Measurements from ENCODE around the gene RNU5D-1.
A peak's percentile ranks its signal among the peaks of the same experiment; 100 is the strongest.

RNU5D-1 gene

GRCh38 chr1:44760876-44761275 is 29.9 kb upstream of the RNU5D-1 start:
- Histone ChIP-seq H3K27ac (ENCODE audit: extremely low read depth, low read depth, low read length) (no peak overlapping the region), H3K9me3 (ENCODE audit: control insufficient read depth, insufficient read depth, low read depth, low read length) (no peaks in the 10 kb centered on the region), H3K4me3 (ENCODE audit: low read depth, low read length) (no peak overlapping the region), H3K4me1 (ENCODE audit: control insufficient read depth, insufficient read depth, low read length) (no peaks in the 10 kb centered on the region), H3K36me3 (ENCODE audit: control insufficient read depth in 2 of 2, insufficient read depth in 1 of 2, low read length in 2 of 2) (peaks cover 56 to 98% of the 10 kb centered on the region in 2 experiments)
- TF ChIP-seq ZSCAN16 (tag by site-specific recombination; IDR thresholded peaks at IDR 0.05) (no peak), ZBTB26 (tag by site-specific recombination; optimal IDR thresholded peaks at IDR 0.05) (no peak), ZNF121 (tag by site-specific recombination; IDR thresholded peaks at IDR 0.05) (no peak), KLF8 (tag by site-specific recombination; IDR thresholded peaks at IDR 0.05) (no peak), KLF7 (tag by site-specific recombination; IDR thresholded peaks at IDR 0.05; ENCODE audit: borderline replicate concordance) (no peak), HOXA7 (CRISPR knock-in tag; IDR thresholded peaks at IDR 0.05; ENCODE audit: borderline replicate concordance) (no peak)
- TF ChIP-seq, protein P1, sequence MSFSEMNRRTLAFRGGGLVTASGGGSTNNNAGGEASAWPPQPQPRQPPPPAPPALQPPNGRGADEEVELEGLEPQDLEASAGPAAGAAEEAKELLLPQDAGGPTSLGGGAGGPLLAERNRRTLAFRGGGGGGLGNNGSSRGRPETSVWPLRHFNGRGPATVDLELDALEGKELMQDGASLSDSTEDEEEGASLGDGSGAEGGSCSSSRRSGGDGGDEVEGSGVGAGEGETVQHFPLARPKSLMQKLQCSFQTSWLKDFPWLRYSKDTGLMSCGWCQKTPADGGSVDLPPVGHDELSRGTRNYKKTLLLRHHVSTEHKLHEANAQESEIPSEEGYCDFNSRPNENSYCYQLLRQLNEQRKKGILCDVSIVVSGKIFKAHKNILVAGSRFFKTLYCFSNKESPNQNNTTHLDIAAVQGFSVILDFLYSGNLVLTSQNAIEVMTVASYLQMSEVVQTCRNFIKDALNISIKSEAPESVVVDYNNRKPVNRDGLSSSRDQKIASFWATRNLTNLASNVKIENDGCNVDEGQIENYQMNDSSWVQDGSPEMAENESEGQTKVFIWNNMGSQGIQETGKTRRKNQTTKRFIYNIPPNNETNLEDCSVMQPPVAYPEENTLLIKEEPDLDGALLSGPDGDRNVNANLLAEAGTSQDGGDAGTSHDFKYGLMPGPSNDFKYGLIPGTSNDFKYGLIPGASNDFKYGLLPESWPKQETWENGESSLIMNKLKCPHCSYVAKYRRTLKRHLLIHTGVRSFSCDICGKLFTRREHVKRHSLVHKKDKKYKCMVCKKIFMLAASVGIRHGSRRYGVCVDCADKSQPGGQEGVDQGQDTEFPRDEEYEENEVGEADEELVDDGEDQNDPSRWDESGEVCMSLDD (tag by site-specific recombination; IDR thresholded peaks at IDR 0.05): no peak
- ChIA-PET POLR2A (interaction anchor here (0.9 to 3.4 kb wide), 4 partner anchors 8 to 39 kb away, joined by 3 to 17 read pairs (median 5); partner anchors contain the start of gene RPS8), CTCF (interaction anchor here (1.3 kb wide), 1 partner anchor 32 kb away, joined by 5 read pairs; no protein-coding TSS in a partner anchor)

- CTCF ChIA-PET: no interaction called here
- POLR2A ChIA-PET: interaction anchor here (1.6 to 3.4 kb wide), 2 partner anchors 16 kb away, joined by 6 to 17 read pairs; partner anchors contain the start of gene RPS8
- peaks cover 56 to 98% of the 10 kb centered on the region in 2 experiments for H3K36me3 ChIP-seq (ENCODE audit: control insufficient read depth in 2 of 2, insufficient read depth in 1 of 2, low read length in 2 of 2)
These were observed 28.1 kb upstream of the RNU5D-1 start for GRCh38 chr1:44759077-44759476.

GRCh38 chr1:44757420-44757819 is 26.4 kb upstream of the RNU5D-1 start:
- ChIA-PET POLR2A (no interaction called here), CTCF (no interaction called here)
- no peaks in the 10 kb centered on the region for H3K9me3 ChIP-seq (ENCODE audit: control insufficient read depth, insufficient read depth, low read depth, low read length)
- no peak for TF ChIP-seq ZNF747 (tag by site-specific recombination; IDR thresholded peaks at IDR 0.05)
- no peak for TF ChIP-seq HOXC10 (CRISPR knock-in tag; IDR thresholded peaks at IDR 0.05)
- no peak for TF ChIP-seq PRDM4 (tag by site-specific recombination; IDR thresholded peaks at IDR 0.05)
- no peak for TF ChIP-seq ZXDB (tag by site-specific recombination; IDR thresholded peaks at IDR 0.05)
- no peak for TF ChIP-seq ZNF324 (tag by site-specific recombination; IDR thresholded peaks at IDR 0.05)
- no peak for TF ChIP-seq ZNF596 (tag by site-specific recombination; IDR thresholded peaks at IDR 0.05)
- no peak for TF ChIP-seq KLF10 (tag by site-specific recombination; IDR thresholded peaks at IDR 0.05)
- no peak for TF ChIP-seq ZNF843 (tag by site-specific recombination; IDR thresholded peaks at IDR 0.05)
- no peak for TF ChIP-seq ZNF391 (tag by site-specific recombination; IDR thresholded peaks at IDR 0.05; ENCODE audit: borderline replicate concordance, low read depth)
- TF ChIP-seq, protein P2, sequence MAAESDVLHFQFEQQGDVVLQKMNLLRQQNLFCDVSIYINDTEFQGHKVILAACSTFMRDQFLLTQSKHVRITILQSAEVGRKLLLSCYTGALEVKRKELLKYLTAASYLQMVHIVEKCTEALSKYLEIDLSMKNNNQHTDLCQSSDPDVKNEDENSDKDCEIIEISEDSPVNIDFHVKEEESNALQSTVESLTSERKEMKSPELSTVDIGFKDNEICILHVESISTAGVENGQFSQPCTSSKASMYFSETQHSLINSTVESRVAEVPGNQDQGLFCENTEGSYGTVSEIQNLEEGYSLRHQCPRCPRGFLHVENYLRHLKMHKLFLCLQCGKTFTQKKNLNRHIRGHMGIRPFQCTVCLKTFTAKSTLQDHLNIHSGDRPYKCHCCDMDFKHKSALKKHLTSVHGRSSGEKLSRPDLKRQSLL (tag by site-specific recombination; IDR thresholded peaks at IDR 0.05): no peak
- H3K27ac ChIP-seq (ENCODE audit: extremely low read depth, low read depth, low read length): no peak overlapping the region
- H3K36me3 ChIP-seq (ENCODE audit: control insufficient read depth in 2 of 2, insufficient read depth in 1 of 2, low read length in 2 of 2): peaks cover 57 to 98% of the 10 kb centered on the region in 2 experiments
- H3K4me3 ChIP-seq (ENCODE audit: low read depth, low read length): no peak overlapping the region
- no peaks in the 10 kb centered on the region for H3K4me1 ChIP-seq (ENCODE audit: control insufficient read depth, insufficient read depth, low read length)

More at GRCh38 chr1:44759077-44759476, 28.1 kb upstream of the RNU5D-1 start:
- no peaks in the 10 kb centered on the region for H3K4me1 ChIP-seq (ENCODE audit: control insufficient read depth, insufficient read depth, low read length)
- no peak overlapping the region for H3K4me3 ChIP-seq (ENCODE audit: low read depth, low read length)
- no peak overlapping the region for H3K27ac ChIP-seq (ENCODE audit: extremely low read depth, low read depth, low read length)
- TF ChIP-seq SCRT2 (tag by site-specific recombination; IDR thresholded peaks at IDR 0.05) (peak; percentile 97), ATF2 (tag by site-specific recombination; IDR thresholded peaks at IDR 0.05; ENCODE audit: low read depth) (peak; percentile 49; the same call in 1 of the 2 replicates), SCRT1 (tag by site-specific recombination; IDR thresholded peaks at IDR 0.05; ENCODE audit: borderline replicate concordance) (peak; percentile 81), ZNF670 (tag by site-specific recombination; IDR thresholded peaks at IDR 0.05; ENCODE audit: low read depth) (no peak)
- no peaks in the 10 kb centered on the region for H3K9me3 ChIP-seq (ENCODE audit: control insufficient read depth, insufficient read depth, low read depth, low read length)
